Stimulated activated CD8-positive, alpha-beta memory T cell treated with anti-CD3 and anti-CD28 coated beads, Interleukin-2, amount 100 ng/mL, for 48 hours (primary cell): ENCODE data around the gene TMEM184B.

Experiments
- DNase-seq, 2 donors: peaks; one replicate each; pipeline ENCODE4 v3.0.0-alpha.2; 2020; ENCODE audit warnings: low read depth in 2 of 2

TMEM184B gene

GRCh38 chr22:38272373-38273134 is at the start of gene TMEM184B:
Gene TMEM184B, minus strand, starts transcription at chr22:38273010. Its CDS starts 25,049 bp downstream, at chr22:38247961.
- peak; percentile 72 to 79 for DNase-seq

DNA sequence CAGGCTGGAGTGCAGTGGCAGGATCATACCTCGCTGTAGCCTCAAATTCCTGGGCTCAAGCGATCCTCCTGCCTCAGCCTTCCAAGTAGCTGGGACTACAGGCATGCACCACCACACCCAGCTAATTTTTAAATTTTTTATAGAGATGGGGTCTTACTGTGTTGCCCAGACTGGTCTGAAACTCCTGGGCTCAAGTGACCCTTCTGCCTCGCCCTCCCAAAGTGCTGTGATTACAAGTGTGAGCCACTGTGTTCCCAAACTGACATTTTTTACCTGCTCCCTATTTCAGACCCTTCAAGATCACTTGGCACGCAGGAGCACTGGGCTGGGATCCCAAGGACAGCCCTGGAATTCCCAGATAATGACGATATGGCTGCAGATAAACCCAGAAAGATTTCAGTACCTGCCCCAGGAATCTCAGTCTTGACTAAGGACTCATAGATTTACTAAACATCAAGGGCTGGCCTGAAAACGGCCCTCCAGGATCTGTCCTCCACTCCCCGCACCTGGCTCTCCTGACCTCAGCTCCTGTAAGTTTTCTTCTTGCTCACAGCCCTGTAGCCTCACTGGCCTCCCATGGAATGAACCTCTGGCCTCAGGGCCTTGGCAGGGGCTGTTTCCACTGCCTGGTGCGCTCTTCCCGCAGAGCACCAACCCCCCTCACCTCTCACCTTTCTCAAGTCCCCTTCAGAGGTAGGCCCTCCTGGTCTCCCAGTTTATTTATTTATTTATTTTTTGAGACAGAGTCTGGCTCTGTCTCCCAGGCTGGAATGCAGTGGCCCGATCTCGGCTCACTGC is 48.0 kb upstream of the TMEM184B start:
- no peak for DNase-seq

- no peak for DNase-seq
These were observed 46.3 kb upstream of the TMEM184B start for GRCh38 chr22:38318792-38319773.

- DNase-seq = no peak
These were observed 45.3 kb upstream of the TMEM184B start for GRCh38 chr22:38317995-38318715.

- DNase-seq = peak; percentile 60 to 62
These were observed 44.5 kb upstream of the TMEM184B start, which contains the start of gene CSNK1E for GRCh38 chr22:38317122-38317994. Gene CSNK1E, minus strand, starts transcription at chr22:38317433. Its CDS starts 3,276 bp downstream, at chr22:38314157.

DNA sequence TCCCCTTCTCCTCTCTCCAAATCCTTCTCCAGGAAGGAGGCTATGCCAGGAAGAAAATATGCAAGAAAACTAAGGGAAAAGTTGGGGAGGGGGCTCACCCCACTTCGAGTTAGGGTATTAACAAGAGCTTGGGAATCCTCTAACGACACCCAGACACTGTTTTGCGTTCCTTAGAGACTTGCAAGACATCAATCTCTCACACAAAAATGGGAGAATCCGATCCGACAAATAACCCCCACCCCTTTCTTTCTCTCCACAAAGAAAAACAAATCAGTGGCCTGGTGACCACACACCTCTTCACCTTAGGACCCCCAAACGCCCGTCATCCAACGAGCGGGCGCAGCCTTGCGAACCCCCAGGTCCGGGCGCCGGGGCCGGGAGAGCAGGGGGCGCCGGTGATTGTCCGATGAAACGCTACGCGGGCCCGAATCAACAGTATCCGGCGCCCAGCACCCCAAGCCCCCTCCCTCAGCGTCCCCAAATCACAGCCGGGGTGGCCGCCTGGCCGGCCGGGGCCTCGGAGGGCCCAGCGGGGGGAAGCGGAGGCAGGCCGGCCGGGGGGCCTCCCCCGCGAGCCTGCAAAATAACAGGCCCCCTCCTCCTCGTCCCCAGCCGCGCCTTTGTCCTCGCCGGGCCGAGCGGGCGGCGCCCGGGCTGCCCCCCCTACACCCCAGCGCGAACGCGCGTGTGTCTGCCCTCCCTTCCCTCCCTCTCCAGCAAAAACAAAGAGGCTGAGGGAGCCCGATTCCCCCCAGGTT is 43.7 kb upstream of the TMEM184B start:
- DNase-seq = peak in 1 of 2 donors; percentile 23

- DNase-seq = no peak
These were observed 43.1 kb upstream of the TMEM184B start for GRCh38 chr22:38315823-38316363.

GRCh38 chr22:38314933-38315822 is 42.4 kb upstream of the TMEM184B start:
- DNase-seq = no peak

DNA sequence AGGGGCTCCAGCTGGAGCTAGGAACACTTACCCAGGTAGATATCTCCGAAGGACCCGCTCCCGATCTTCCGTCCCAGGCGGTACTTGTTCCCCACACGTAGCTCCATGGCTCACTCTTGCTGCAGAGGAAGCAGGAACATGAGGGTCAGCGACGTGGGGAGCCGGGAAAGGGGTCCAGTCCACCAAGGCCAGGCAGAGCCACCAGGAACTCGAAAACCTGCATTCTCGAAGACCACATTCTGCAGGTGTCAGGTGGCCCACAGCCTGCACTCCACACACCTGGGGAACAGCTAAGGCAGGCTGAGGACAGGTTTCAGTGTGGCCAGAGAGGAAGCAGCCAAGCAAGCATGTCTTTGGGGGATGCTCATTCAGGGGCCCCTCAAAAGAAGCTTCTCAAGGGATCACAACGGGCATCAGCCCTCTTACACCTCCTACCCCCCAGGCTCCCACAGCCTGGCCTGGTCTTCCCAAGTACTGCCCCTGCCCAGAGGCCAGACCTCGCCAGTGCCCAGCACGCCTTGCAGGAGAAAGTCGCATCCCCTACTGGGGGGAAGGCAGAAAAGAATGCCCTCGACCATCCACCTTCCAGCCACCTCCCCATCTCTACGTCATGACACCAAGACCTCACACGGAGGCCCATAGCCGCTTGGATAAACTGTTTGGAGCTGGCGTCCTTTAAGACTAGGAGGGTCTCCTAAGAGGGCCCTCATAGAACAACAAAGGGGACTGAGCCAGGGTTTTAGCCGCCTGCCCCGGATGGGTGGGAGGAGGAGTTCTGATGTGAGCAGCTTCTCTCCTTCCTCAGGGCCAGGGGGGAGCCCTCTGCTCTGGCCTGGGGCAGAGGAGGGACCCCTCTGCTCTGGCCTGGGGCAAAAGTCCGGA is 41.5 kb upstream of the TMEM184B start:
- DNase-seq = no peak

DNA sequence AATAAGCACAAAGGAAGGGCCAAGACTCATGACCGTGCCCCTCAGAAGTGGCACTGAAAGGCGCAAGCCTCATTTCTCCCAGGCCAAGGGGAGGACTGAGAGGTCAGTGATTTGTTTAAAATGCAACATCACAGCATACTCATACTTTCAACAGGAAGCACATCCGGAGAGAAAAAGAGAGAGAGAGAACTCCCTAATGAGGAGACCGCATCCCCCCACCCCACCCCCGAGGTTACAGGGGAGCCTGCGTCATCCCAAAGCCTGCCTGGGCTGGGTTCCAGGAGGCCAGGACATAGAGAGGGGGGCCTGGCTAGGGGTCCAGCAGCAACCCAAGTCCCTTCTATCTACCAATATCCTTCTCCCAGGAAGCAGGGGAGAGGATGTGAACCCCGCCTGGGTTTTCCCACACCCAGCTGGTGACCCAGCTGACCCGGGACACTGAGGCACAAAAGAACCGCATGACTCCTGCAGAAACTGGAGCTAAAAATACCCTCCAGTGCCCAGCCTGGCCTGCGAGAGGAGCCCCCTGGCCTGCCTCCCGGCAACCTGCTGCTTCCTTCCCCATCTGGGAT is 40.7 kb upstream of the TMEM184B start:
- DNase-seq = no peak

DNA sequence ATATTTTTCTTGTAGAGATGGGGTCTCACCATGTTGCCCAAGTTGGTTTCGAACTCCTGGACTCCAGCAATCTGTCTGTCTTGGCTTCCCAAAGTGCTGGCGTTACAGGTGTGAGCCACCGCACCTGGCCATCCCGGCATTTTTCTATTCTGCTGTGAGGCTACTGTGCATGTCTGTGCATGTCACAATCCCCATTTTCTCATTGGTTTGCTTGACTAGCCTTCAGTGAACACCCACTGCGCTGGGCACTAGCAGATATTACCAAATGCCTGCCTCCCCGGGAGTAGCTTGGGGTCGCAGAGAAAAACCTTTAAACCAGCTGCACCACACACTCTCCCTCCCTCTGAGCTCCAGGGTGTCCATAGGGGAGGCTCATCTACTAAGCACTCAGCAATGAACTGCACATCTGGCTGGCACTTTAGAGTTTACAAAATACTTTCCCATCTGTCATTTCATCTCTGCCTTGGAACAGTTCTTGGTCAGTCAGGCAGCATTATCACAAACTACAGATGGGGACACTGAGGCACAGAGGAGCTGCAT is 39.5 kb upstream of the TMEM184B start:
- no peak for DNase-seq

GRCh38 chr22:38311323-38311620 is 38.5 kb upstream of the TMEM184B start:
- no peak for DNase-seq

DNA sequence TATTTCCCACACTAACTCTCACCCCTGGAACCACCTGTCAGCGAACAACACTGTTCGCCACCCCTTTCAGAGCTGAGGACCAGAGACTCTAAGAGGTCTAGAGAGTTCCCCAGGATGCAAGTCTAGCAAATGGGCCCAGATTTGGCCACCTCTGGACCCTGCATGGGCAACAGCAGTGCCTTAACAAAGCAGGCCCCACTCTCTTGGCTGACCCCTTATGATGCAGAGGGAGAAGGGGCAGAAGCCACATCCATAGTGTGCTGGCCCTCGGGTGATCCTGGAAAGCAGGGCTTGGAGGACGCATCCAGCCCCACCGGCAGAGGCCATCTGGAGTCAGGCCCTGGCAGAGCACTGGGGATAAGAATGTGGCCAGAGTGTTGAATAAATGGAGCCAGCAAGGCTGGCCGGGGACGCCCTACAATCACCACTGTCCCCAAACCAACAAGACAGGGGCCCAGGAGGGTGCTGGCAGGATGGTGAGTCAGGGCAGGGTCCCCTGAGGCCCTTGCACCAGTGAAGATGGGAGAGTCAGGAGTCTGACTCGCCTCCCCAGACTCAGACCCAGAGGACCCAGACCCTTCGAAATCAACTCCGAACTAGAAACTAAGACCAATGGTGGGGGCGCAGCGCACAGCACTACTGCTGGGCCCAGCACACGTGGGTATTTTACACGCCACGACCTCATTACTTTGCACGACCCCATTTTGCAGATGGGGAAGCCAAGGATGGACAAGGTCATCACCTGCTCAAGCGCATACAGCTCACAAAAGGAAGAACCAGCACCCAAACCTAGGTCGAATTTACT is 37.9 kb upstream of the TMEM184B start:
- DNase-seq = no peak

DNA sequence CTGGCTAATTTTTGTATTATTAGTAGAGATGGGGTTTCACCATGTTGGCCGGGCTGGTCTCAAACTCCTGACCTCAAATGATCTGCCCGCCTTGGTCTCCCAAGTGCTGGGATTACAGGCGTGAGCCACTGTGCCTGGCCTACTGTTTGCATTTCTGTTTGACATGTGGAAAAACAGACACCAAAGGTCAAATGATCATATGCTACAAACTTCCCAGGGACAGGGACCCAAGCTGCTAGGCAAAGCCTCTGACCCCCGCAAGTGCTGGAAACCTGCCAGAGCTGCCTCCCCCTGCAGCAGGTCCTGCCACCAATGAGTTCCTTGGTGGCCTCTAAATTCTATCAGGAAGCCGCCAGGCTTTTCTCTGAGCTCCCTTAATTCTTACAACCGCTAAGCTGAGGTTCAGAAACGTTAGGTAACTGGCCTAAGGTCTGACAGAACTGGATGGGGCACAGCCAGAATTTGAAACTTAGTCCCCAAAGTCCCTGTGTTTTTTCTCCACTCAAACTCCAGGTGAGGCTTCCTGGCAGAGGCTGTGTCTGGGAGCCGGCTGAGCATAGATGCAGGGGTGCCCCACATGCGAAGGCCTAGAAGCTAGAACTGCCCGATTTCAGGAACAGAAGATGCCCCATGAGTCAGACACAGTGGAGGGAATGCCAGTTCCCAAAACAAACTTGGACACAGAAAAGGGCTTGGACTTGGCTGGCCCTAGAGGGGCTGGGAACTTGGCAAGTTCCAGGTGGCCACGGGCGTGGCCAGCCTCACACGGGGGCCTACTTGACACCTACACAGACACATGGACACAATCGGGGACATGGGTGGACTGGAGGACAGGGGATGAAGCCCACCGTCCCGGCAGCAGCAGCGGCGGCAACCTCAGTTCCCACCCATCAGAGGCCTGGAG is 37.1 kb upstream of the TMEM184B start:
- no peak for DNase-seq
